GF-D8 (cell line): ENCODE measurements around the gene UBE2L6.
"Not testable (repeated sequence)": the region's sequence is repeated elsewhere in the genome, so short reads cannot be mapped to it uniquely, and the experiment has no call there.

ENCODE experiments used
- DNase-seq: peaks from one replicate; lab custom pipeline; 2025; lab: John Stamatoyannopoulos, UW

Gene UBE2L6

DNA sequence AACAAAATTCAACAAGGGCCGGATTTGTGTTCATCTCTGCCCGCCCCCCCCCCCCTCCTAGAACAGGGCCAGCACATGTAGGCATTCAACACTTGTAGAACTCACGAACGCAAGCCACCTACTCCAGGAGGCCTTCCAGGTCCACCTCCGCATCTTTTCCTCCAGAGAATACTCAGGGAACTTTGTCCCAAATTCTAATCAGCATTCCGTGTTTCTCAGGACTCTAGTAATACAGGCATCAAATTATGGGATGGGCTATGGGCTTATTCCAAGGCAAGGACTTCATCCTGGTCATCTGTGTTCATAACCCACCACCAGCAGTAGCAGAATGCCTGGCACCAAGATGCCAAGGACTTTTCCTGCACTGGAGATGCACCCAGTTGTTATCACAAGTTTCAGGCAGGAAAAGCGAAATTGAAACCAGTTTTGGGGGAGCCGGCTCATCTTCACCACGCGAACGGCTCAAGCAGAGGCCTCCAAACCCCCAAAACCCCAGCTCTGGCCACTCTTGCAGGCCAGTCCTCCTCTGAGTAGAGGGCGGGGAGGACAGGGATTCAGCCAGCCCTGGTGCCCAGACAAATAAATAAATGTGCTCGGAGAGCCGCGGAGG is 462 bp downstream of the UBE2L6 start:
- DNase-seq = no peak

DNA sequence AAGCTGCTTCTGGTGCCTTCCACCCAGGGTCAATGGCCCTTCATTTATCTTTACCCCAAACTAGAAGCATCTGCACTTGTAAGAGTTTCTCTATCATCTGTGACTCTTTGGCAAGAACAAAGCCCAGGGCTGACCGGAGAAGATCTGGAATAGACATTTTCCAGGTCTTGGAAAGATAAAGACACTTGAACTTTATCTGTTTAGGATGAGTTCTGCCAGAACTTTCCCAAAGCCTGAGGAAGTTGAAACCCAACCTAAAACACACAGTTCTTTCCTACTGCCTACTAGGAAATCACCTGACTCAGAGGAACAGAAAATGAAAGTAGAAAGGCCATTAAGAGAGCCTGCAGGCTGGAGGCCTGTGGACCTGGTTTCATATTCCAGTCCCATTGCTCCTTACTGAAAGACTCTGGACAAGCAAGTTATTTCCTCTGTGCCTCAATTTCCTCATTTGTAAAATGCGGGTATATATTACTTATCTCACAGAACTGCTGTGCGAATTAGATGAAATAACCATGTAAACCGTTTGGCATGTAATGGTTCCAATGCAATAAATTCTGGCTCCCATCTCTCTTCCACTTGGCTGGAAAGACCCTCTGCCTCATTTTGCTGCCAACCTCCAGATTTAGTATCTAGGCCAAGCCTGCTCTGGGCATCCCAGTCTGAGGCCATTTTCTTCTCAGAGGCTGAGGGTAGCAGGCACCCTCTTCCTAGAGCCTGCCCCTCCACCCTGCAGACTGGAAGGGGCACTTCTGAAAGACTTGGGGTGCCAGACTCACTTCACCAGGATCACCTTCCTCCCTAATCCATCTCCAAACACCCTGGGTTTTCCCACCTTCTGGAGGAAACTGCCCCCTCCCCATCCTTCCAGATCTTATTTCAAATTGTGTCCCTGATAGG is 1.2 kb downstream of the UBE2L6 start:
- peak; percentile 16 for DNase-seq

DNA sequence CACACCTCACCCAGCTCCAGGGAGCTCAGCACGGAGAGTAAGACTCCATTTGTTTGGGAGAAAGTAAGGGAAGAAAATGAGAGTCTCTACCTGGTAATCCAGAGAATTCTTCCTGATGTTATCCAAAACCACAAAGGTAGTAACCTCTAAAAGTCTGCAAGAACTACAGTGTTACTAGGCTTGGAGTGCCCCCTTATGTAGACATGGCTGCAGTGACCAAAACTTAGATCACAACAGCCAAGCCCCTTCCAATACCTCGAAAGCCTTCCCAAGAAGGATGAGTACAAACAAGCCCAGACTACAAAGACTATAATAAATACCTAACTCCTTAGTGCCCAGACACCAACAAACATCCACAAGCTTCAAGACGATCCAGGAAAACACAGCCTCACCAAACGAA is 4.9 kb downstream of the UBE2L6 start:
- DNase-seq = no peak

DNA sequence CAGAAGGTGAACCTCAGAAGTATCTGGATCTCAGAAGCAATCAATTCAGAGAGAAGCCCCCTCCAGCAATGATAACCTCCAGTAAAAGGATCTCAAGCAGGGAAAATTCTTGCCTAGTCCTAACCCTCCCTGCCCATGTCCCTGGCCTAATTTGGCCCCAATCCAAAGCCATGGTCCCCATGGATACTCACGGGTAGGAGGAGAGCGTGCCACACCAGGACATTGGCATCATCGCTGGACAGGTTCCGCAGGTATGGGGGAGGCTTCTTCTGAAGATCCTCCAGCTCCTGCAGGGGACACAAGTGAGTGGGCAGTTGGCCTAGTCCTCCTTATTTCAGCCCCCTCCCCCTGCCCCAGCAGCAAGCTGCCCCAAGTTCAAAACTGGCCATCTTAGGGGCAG is 7.3 kb downstream of the UBE2L6 start:
- DNase-seq = no peak

DNA sequence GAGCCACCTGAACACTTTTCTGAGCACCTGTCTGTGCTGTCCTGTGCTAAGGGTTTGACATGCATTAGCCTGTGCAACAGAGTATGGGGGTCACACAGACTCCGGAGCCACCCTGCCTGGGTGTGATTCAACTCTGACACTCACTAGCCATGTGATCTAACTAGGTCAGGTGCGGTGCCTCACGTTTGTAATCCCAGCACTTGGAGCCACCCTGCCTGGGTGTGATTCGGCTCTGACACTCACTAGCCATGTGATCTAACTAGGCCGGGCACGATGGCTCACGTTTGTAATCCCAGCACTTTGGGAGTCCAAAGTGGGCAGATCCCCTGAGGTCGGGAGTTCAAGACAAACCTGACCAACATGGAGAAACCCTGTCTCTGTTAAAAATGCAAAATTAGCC is 11.4 kb downstream of the UBE2L6 start:
- no peak for DNase-seq

DNA sequence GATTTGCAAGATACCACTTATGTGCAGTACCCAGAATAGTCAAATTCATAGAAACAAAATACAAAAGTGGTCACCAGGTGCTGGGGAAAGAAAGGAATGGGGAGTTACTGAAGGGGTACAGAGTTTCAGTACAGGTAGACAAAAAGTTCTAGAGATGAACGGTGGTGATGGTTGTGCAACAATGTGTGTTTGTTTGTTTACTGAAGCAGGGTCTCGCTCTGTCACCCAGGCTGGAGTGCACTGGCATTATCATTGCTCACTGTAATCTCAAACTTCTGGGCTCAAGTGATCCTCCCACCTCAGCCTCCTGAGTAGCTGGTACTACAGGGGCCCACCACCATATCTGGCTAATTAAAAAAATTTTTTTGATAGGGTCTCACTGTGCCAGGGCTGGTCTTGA is 12.1 kb downstream of the UBE2L6 start:
- DNase-seq = no peak

DNA sequence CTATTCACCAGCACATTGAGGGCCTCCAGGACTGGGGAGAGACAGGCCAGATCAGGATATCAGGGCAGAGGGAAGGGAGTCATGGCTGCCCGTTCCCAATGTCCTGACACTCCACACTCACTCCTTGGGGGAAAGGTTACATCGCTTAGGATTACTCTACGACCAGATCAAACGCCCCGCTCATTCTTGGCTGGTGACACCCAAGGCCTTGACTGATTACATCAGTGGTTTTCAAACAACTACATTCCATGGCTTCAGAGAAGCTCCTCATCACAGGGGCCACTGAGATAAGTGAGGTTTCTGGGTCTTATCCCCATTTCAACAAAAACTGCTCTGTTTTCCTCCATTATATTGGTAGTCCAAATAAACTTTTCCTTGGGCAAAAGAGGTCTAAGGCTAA is 15.0 kb downstream of the UBE2L6 start:
- no peak for DNase-seq

DNA sequence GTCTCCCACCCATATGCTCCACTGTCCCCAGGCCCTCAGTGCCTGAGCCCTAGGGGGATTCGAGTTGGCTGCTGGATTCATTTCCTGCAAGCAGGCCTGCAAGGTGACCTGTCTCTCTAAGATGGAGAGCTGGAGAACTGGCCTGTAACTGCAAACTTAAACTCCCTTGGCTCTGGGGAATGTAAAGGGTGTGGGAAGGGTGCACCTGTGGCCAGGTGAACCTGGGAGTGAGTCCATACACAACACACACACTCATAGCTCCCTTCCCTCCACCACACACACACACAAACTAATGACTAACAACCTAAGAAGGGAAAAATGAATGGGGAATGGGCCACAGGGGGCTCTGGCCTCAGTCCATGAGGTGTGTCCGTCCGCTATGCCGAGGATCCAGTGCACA is 15.5 kb downstream of the UBE2L6 start:
- no peak for DNase-seq

DNA sequence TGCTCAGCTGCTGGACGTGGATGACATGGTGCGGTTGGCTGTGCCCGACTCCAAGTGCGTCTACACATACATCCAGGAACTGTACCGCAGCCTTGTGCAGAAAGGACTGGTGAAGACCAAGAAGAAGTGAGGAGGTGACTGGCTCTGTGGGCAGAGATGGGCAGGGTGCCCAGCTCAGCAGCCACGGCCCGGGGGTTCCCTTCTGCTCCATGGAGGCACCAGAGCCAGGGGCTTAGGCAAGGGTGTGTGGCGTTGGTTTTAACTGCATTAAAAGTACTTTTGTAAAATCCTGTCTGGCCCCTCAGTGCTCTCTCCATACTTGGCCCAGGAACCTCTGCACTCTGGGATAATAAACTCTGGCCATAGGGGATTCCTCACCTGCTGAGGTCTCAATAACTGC is 17.5 kb downstream of the UBE2L6 start:
- no peak for DNase-seq

DNA sequence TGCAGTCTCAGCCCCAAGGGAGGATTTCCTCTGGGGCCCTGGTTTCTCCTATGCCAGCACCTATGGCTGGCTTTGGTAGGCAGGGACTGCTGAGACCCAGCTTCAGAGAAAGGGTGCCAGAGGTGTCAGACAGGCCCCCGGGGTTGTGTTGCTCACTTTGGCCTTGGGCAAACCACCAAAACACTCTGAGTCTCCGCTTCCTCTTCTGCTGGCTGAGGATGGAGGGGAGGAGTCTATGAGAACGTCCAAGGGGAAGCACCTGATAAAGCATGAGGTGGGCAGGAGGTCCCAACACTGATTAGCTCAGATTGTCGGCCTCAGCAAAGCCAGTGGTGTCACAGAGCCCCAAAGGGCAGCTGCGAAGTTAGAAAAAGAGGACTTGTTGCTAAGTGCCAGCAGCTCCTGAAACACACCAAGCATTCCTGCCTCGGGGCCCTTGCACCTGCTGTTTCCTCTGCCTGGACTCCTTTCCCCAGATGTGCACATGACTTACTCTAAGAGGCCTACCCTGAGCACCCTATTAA is 19.6 kb downstream of the UBE2L6 start:
- DNase-seq = no peak

DNA sequence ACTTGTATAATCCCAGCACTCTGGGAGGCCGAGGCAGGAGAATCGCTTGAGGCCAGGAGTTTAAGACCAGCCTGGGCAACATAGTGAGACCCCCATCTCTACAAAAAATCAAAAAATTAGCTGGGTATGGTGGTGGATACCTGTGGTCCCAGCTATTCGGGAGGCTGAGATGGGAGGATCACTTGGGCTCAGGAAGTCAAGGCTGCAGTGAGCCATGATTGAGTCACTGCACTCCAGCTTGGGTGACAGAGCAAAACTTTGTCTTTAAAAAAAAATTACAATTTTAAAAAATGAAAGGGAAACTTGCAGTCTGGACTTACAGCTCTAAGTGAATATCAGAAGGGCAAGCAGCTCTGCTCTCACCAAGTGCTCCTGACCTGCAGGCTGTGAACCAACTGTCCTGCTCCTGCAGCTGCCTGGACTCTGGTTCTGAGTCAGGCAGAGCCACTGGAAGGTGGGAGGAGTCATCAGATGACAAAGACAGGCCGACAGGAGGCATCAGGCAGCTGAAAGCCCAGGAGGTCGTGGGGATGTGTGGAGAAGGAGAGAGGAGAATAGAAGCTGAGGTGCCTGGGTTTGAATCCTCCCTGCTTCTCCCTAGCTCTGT is 20.5 kb downstream of the UBE2L6 start:
- DNase-seq = no peak

DNA sequence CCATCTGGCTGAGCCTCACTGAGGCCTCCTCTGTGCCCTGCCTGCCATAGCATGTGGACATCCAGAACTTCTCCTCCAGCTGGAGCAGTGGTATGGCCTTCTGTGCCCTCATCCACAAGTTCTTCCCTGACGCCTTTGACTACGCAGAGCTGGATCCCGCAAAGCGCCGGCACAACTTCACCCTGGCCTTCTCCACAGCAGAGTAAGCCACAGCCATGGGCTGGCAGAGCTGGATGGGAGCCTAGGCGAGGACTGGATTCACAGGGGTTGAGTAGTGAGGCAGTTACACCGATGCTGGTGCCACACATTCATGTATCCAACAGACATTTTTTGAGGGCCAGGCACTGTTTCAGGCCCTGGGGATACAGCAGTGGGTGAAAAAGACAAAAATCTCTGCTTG is 21.0 kb downstream of the UBE2L6 start:
- no peak for DNase-seq

DNA sequence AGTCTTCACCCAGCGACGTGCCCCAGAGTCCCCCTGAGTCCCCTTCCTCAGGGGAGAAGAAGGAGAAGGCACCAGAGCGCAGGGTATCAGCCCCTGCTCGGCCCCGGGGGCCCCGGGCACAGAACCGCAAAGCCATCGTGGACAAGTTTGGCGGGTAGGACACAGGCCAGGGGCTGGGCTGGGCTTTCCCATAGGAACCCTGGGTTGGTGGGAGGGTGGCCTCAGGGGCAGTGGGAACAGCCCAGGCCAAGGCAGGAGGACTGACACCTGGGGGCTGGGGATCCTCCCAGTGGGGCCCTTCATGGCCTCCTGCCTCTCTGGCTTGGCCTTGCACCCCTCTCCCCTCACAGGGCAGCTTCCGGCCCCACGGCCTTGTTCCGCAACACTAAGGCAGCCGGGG is 21.6 kb downstream of the UBE2L6 start:
- DNase-seq = no peak

DNA sequence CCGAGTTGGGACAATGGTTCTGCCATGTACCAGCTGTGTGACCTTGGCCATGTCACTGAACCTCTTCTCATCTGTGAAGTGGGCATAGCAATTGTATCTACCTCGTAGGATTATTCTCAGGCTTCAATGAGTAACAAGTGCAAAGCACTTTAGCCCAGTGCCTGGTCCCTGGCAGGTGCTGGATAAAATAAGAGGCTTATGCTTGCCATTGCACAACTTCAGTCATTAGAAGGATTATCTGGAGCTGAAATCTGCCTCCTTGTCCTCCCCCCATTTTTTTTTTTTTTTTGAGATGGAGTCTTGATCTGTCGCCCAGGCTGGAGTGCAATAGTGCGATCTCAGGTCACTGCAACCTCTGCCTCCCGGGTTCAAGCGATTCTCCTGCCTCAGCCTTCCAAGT is 22.9 kb downstream of the UBE2L6 start:
- no peak for DNase-seq

DNA sequence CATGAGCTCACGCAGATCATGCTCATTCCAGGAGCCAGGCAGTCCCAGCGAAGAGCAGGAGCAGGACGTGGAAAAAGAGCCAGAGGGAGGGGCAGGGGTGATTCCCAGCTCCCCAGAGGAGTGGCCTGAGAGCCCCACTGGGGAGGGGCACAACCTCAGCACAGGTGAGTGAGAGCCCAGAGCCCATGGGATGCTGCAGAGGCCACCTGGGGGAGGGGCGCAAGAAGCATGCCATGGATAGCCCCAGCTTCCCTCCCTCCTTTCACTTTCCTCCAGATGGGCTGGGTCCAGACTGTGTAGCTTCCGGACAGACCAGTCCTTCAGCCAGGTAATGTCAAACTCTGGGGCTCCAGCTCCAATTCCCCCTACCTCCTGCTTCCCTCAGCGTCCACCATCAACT is 23.9 kb downstream of the UBE2L6 start:
- no peak for DNase-seq

DNA sequence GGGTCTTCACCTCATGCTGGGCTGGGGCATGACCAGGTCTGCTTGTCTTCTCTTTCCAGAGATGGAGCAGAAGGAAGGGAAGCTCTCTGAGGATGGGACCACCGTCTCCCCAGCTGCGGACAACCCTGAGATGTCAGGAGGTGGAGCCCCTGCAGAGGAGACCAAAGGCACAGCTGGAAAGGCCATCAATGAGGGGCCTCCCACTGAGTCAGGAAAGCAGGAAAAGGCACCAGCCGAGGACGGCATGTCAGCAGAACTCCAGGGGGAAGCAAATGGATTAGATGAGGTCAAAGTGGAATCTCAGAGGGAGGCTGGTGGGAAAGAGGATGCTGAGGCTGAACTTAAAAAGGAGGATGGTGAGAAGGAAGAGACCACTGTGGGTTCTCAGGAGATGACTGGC is 24.9 kb downstream of the UBE2L6 start:
- no peak for DNase-seq

DNA sequence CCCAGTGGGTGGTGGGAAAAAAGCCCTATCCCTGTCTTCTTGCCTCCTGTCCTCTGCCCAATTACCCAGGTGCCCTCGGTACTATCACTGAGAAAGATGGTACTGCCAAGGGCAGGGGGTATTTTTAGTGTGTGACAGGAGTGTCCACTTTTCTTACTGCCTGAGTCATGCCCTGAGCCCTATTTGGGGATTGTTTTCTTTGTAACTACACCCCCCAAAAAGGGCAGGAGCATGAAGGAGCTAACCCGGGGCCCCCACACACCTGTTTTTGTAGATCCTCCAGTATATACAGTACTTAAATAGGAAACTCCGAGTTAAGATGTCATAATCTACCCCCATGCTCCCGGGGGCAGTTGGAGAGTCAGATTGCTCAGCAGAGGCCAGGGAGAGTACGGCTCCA is 26.3 kb downstream of the UBE2L6 start:
- no peak for DNase-seq

DNA sequence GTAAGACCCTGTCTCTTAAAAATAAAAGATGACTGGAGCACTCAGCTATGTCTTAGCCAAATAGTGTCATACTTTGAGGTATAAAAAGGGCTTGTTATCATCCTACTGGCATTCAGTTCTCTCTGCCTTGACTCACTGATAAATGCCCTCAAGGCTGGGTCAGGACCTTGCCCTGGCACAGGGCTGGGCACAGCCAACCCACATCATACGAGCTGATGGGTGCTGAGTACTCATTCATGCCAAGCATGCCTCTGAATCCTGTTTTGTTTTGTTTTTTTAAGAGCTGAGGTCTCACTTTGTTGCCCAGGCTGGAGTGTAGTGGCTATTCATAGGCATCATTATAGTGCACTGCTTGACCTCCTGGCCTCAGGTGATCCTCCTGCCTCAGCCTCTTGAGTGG is 28.1 kb downstream of the UBE2L6 start:
- no peak for DNase-seq

DNA sequence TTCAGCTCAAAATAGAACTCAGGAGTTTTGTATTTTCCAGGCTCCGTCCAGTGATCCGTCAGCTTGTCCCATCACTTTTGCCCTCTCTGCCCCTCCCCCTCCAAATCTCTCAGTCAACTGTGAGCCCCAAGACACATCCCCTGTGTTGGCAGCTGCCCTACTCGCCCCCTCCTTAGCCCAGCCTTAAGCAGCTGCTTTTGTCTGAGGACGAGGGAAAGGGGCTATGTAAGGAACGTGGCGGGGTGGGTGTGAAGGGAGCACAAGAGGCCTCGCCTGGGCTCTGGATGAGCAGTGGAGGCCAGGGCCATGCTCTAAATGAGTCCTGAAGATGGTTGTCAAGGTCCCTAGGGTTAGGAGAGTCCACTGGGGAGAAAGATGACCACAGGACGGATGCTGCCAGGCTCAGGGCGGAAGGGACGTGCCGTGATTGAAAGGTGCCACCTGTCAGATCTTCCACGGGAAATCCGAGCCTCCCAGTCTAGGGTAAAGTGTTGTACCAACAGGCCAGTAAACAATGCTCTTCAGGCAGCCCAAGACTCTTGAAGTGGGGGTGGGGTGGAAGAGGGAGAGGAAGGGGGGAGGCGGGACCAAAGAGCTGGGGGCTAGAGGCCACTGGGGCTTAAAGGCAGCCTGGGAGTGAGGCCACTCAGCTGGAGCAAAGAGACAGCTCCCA is 30.4 kb downstream of the UBE2L6 start, which contains the start of gene SMTNL1:
Gene SMTNL1 (plus strand): TSS at position 649 of the 673 bp plus-strand sequence. CDS start 5,048 bp downstream, outside the sequence.
- no peak for DNase-seq

DNA sequence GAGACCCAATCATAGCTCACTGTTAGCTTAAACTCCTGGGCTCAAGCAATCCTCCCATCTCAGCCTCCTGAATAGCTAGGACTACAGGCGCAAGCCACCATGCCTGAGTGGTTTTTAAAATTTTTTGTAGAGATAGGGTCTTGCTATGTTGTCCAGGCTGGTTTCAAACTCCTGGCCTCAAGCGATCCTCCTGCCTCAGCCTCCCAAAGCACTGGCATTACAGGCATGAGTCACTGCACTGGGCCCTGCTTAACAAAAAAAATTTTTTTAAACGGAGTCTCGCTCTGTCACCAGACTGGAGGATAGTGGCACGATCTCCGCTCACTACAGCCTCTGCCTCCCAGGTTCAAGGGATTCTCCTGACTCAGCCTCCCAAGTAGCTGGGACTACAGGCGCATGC is 33.0 kb downstream of the UBE2L6 start:
- not testable (repeated sequence) for DNase-seq

DNA sequence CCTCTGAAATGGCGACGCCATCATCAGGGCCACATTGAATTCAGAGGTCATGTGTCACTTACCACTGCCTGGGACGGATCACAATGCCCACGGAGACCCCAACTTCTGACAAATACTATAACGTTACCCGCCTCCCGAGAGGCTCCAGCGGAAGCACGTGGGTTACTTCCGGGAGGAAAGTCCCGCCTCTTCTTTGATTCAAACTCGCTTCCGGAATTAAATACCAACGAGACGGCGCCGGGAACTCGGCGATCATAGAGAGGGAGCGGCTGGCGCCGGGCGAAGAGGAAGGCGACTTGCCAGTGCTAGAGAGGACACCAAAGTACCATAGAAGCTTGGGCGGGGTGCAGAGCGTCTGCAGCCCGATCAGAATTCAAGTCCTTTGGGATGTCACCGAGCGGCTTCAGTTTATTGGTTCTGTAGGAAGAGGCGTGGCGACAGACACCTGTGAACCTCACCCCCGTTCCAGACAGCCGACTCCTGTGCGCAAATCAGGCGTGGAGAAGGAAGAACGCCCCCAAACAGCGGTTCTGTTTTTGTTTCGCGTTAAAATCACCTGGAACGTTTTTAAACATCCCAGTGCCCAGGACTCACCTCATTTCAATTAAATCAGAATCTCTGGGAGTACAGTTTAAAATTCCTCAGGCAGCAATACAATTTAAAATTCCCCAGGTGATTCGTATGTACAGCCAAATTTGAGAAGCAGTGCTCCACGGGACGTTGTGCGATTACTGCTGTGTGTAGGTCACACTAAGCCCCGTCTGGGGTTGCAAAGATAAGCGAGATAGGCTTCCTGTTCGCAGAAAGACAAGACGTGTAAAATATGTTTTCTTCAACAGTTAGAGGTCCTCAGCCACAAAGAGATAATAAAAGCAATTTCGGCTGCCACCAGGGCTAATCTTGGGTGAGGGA is 36.6 kb downstream of the UBE2L6 start, which contains the start of gene TIMM10:
Gene TIMM10 (minus strand): TSS at position 159 of the 912 bp plus-strand sequence. CDS start 565 bp downstream, outside the sequence.
- DNase-seq = peak; percentile 97
